Osteocyte (in vitro differentiated cells): ENCODE data around the gene PSPH. TPM values are rescaled to one million over a fixed set of nuclear protein-coding genes. Genes with fewer than 3 reads are reported as not detected.

Source experiments
- DNase-seq: peaks from one replicate; pipeline ENCODE4 v3.0.0; 2021; ENCODE audit warnings: mixed read lengths; ENCODE audit not compliant: unreplicated experiment; ENCODE audit errors: extremely low spot score
- H3K27ac Mint-ChIP-seq: one replicate; pipeline ENCODE4 v1.8.0; 2021; ENCODE audit warnings: mild to moderate bottlenecking, mixed read lengths; ENCODE audit not compliant: unreplicated experiment
- H3K27me3 Mint-ChIP-seq: one replicate; pipeline ENCODE4 v1.8.0; 2021; ENCODE audit warnings: mixed read lengths; ENCODE audit not compliant: unreplicated experiment
- H3K36me3 Mint-ChIP-seq: one replicate; pipeline ENCODE4 v1.8.0; 2021; ENCODE audit warnings: mixed read lengths; ENCODE audit not compliant: unreplicated experiment
- H3K4me1 Mint-ChIP-seq: one replicate; pipeline ENCODE4 v1.8.0; 2021; ENCODE audit warnings: mixed read lengths; ENCODE audit not compliant: unreplicated experiment
- H3K4me3 Mint-ChIP-seq: one replicate; pipeline ENCODE4 v1.8.0; 2021; ENCODE audit warnings: mild to moderate bottlenecking, moderate library complexity, mixed read lengths; ENCODE audit not compliant: unreplicated experiment
- H3K9me3 Mint-ChIP-seq: one replicate; pipeline ENCODE4 v1.8.0; 2021; ENCODE audit warnings: mixed read lengths; ENCODE audit not compliant: unreplicated experiment
- CTCF ChIP-seq: fragments of 200-600 bp; sonication (generic); IDR thresholded peaks from 2 replicates; pipeline ENCODE4 v1.5.0; 2021; ENCODE audit warnings: antibody characterized with exemption, mild to moderate bottlenecking, moderate library complexity
- total RNA-seq: library from RNA; stranded (reverse); gene quantifications from 2 replicates; pipeline ENCODE4 v1.2.1, GENCODE V29; 2021

PSPH gene
- total RNA-seq, 1 donor from 2014 or later: 33.6 TPM

GRCh38 chr7:56009695-56010094, 41.5 kb downstream of the PSPH start:
- Mint-ChIP-seq H3K27me3 (no peaks in the 10 kb centered on the region), H3K9me3 (no peaks in the 10 kb centered on the region), H3K36me3 (peaks cover 19% of the 10 kb centered on the region), H3K4me3 (no peak overlapping the region), H3K27ac (no peak overlapping the region), H3K4me1 (no peaks in the 10 kb centered on the region)
- DNase-seq: no peak
- TF ChIP-seq CTCF: no peak

- no peaks in the 10 kb centered on the region for H3K27me3 Mint-ChIP-seq
- H3K4me1 Mint-ChIP-seq: no peaks in the 10 kb centered on the region
- no peak overlapping the region for H3K4me3 Mint-ChIP-seq
- H3K9me3 Mint-ChIP-seq: no peaks in the 10 kb centered on the region
- DNase-seq: no peak
- no peak for TF ChIP-seq CTCF
- H3K36me3 Mint-ChIP-seq: peaks cover 14% of the 10 kb centered on the region
- H3K27ac Mint-ChIP-seq: no peak overlapping the region
Measured at GRCh38 chr7:56007891-56008290, 43.4 kb downstream of the PSPH start.

GRCh38 chr7:56007167-56007652, 44.0 kb downstream of the PSPH start:
- H3K9me3 Mint-ChIP-seq: no peaks in the 10 kb centered on the region

GRCh38 chr7:56003749-56004148, 47.5 kb downstream of the PSPH start:
- DNase-seq: no peak
- Mint-ChIP-seq H3K4me3 (no peak overlapping the region), H3K4me1 (peaks cover 2% of the 10 kb centered on the region), H3K9me3 (no peaks in the 10 kb centered on the region), H3K27me3 (no peaks in the 10 kb centered on the region), H3K36me3 (peaks cover 11% of the 10 kb centered on the region), H3K27ac (no peak overlapping the region)
- no peak for TF ChIP-seq CTCF

More at GRCh38 chr7:56007167-56007652, 44.0 kb downstream of the PSPH start:
- TF ChIP-seq CTCF: no peak
- Mint-ChIP-seq H3K4me3 (no peak overlapping the region), H3K4me1 (no peaks in the 10 kb centered on the region), H3K27me3 (no peaks in the 10 kb centered on the region), H3K36me3 (peaks cover 13% of the 10 kb centered on the region), H3K27ac (no peak overlapping the region)
- DNase-seq: no peak

GRCh38 chr7:55996856-55997500, 54.3 kb downstream of the PSPH start:
- TF ChIP-seq CTCF: no peak
- Mint-ChIP-seq H3K36me3 (peaks cover 32% of the 10 kb centered on the region), H3K27ac (no peak overlapping the region), H3K9me3 (no peaks in the 10 kb centered on the region), H3K4me1 (peaks cover 2% of the 10 kb centered on the region), H3K27me3 (no peaks in the 10 kb centered on the region), H3K4me3 (no peak overlapping the region)
- DNase-seq: no peak
